Measurements from ENCODE around the gene ARFRP1. TPM values are rescaled to one million over a fixed set of nuclear protein-coding genes. Genes with fewer than 3 reads are reported as not detected.
A peak's percentile ranks its signal among the peaks of the same experiment; 100 is the strongest.

The ARFRP1 gene
- total and polyA plus RNA-seq, 2 of the 13 experiments (the other 11 are each of a cell fraction or from before 2014, with no cell fraction given), result 32.0 to 51.1 TPM

- TF ChIP-seq, protein P1, sequence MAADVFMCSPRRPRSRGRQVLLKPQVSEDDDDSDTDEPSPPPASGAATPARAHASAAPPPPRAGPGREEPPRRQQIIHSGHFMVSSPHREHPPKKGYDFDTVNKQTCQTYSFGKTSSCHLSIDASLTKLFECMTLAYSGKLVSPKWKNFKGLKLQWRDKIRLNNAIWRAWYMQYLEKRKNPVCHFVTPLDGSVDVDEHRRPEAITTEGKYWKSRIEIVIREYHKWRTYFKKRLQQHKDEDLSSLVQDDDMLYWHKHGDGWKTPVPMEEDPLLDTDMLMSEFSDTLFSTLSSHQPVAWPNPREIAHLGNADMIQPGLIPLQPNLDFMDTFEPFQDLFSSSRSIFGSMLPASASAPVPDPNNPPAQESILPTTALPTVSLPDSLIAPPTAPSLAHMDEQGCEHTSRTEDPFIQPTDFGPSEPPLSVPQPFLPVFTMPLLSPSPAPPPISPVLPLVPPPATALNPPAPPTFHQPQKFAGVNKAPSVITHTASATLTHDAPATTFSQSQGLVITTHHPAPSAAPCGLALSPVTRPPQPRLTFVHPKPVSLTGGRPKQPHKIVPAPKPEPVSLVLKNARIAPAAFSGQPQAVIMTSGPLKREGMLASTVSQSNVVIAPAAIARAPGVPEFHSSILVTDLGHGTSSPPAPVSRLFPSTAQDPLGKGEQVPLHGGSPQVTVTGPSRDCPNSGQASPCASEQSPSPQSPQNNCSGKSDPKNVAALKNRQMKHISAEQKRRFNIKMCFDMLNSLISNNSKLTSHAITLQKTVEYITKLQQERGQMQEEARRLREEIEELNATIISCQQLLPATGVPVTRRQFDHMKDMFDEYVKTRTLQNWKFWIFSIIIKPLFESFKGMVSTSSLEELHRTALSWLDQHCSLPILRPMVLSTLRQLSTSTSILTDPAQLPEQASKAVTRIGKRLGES (CRISPR knock-in tag; IDR thresholded peaks at IDR 0.05; ENCODE audit: borderline replicate concordance), result peak; percentile 91
- TF ChIP-seq CCDC6 (CRISPR knock-in tag; IDR thresholded peaks at IDR 0.05) (0 out of 2 replicates have a peak, but pooled peaks have one; percentile 69), ZNF550 (CRISPR knock-in tag; IDR thresholded peaks at IDR 0.05; ENCODE audit: borderline replicate concordance) (no peak), ZNF160 (CRISPR knock-in tag; IDR thresholded peaks at IDR 0.05) (peak; percentile 75; the same call in 1 of the 2 replicates), THAP11 (CRISPR knock-in tag; IDR thresholded peaks at IDR 0.05) (peak; percentile 81), ZNF580 (CRISPR knock-in tag; IDR thresholded peaks at IDR 0.05; ENCODE audit: borderline replicate concordance, low read depth) (0 out of 2 replicates have a peak, but pooled peaks have one; percentile 60), ZNF296 (CRISPR knock-in tag; conservative IDR thresholded peaks at IDR 0.05) (peak; percentile 82), ZFP37 (CRISPR knock-in tag; IDR thresholded peaks at IDR 0.05; ENCODE audit: borderline replicate concordance) (peak; percentile 68), ZNF605 (CRISPR knock-in tag; IDR thresholded peaks at IDR 0.05) (peak; percentile 84), RBAK (CRISPR knock-in tag; IDR thresholded peaks at IDR 0.05) (no peak), LRRFIP1 (CRISPR knock-in tag; conservative IDR thresholded peaks at IDR 0.05) (no peak), ZNF598 (CRISPR knock-in tag; IDR thresholded peaks at IDR 0.05; ENCODE audit: borderline replicate concordance) (no peak; the same call in 1 of the 2 replicates), ATF1 (CRISPR knock-in tag; IDR thresholded peaks at IDR 0.05) (no peak)
- TF ChIP-seq, protein P2, sequence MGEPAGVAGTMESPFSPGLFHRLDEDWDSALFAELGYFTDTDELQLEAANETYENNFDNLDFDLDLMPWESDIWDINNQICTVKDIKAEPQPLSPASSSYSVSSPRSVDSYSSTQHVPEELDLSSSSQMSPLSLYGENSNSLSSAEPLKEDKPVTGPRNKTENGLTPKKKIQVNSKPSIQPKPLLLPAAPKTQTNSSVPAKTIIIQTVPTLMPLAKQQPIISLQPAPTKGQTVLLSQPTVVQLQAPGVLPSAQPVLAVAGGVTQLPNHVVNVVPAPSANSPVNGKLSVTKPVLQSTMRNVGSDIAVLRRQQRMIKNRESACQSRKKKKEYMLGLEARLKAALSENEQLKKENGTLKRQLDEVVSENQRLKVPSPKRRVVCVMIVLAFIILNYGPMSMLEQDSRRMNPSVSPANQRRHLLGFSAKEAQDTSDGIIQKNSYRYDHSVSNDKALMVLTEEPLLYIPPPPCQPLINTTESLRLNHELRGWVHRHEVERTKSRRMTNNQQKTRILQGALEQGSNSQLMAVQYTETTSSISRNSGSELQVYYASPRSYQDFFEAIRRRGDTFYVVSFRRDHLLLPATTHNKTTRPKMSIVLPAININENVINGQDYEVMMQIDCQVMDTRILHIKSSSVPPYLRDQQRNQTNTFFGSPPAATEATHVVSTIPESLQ (CRISPR knock-in tag; conservative IDR thresholded peaks at IDR 0.05), result peak; percentile 35; the same call in 1 of the 2 replicates
- TF ChIP-seq, protein P3, sequence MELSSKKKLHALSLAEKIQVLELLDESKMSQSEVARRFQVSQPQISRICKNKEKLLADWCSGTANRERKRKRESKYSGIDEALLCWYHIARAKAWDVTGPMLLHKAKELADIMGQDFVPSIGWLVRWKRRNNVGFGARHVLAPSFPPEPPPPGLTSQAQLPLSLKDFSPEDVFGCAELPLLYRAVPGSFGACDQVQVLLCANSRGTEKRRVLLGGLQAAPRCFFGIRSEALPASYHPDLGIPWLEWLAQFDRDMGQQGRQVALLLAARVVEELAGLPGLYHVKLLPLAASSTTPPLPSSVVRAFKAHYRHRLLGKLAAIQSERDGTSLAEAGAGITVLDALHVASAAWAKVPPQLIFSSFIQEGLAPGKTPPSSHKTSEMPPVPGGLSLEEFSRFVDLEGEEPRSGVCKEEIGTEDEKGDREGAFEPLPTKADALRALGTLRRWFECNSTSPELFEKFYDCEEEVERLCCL (CRISPR knock-in tag; IDR thresholded peaks at IDR 0.05; ENCODE audit: borderline replicate concordance), result no peak
- TF ChIP-seq, protein P4, sequence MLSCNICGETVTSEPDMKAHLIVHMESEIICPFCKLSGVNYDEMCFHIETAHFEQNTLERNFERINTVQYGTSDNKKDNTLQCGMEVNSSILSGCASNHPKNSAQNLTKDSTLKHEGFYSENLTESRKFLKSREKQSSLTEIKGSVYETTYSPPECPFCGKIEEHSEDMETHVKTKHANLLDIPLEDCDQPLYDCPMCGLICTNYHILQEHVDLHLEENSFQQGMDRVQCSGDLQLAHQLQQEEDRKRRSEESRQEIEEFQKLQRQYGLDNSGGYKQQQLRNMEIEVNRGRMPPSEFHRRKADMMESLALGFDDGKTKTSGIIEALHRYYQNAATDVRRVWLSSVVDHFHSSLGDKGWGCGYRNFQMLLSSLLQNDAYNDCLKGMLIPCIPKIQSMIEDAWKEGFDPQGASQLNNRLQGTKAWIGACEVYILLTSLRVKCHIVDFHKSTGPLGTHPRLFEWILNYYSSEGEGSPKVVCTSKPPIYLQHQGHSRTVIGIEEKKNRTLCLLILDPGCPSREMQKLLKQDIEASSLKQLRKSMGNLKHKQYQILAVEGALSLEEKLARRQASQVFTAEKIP (CRISPR knock-in tag; IDR thresholded peaks at IDR 0.05; ENCODE audit: borderline replicate concordance), result no peak
These were observed 31.6 kb upstream of the ARFRP1 start, which contains the start of gene SLC2A4RG (continued) for GRCh38 chr20:63739130-63740069.
